HG02943 (cell line): ENCODE measurements around the gene SPINDOC.

Source experiments
- ATAC-seq: cut with Tn5 transposase; IDR thresholded peaks from one replicate; pipeline ENCODE4 v1.9.1; 2021; ENCODE audit warnings: mild to moderate bottlenecking, low read depth, moderate library complexity; ENCODE audit not compliant: unreplicated experiment

SPINDOC gene

GRCh38 chr11:63876616-63877015 lies 63.4 kb downstream of the SPINDOC start:
- no peak for ATAC-seq
